Endodermal cell (in vitro differentiated cells): ENCODE results near the gene PLGLB1. TPM values are rescaled to one million over a fixed set of nuclear protein-coding genes. Genes with fewer than 3 reads are reported as not detected.
"Not testable (repeated sequence)": the region's sequence is repeated elsewhere in the genome, so short reads cannot be mapped to it uniquely, and the experiment has no call there.

Source experiments
- DNase-seq: peaks from one replicate; pipeline ENCODE4 v3.0.0-alpha.2; 2017
- H3K27ac ChIP-seq: 2 replicates; pipeline ENCODE4 v1.5.1; 2013; ENCODE audit warnings: mild to moderate bottlenecking, low read depth, low read length, moderate library complexity
- H3K27me3 ChIP-seq: 2 replicates; pipeline ENCODE4 v1.6.1; 2013; ENCODE audit warnings: mild to moderate bottlenecking, low read length, moderate library complexity; ENCODE audit not compliant: insufficient read depth, control insufficient read depth, poor library complexity, severe bottlenecking
- H3K36me3 ChIP-seq: 2 replicates; pipeline ENCODE4 v1.7.0; 2013; ENCODE audit warnings: mild to moderate bottlenecking, low read length, moderate library complexity; ENCODE audit not compliant: control insufficient read depth, insufficient read depth
- H3K4me1 ChIP-seq: one replicate; pipeline ENCODE4 v1.7.0; 2013; ENCODE audit warnings: low read length; ENCODE audit not compliant: control insufficient read depth, insufficient read depth
- H3K4me3 ChIP-seq: 2 replicates; pipeline ENCODE4 v1.5.1; 2013; ENCODE audit warnings: mild to moderate bottlenecking, low read length, moderate library complexity
- H3K9ac ChIP-seq: 2 replicates; pipeline ENCODE4 v1.6.1; 2013; ENCODE audit warnings: mild to moderate bottlenecking, low read length, moderate library complexity; ENCODE audit not compliant: poor library complexity, severe bottlenecking; ENCODE audit errors: extremely low read depth
- H3K9me3 ChIP-seq: 2 replicates; pipeline ENCODE4 v1.6.1; 2013; ENCODE audit warnings: mild to moderate bottlenecking, low read length, moderate library complexity; ENCODE audit not compliant: control insufficient read depth
- H3K27ac Mint-ChIP-seq: 2 replicates; pipeline ENCODE4 v1.8.0; 2020; ENCODE audit warnings: mixed read lengths
- H3K27me3 Mint-ChIP-seq: 2 replicates; pipeline ENCODE4 v1.8.0; 2021; ENCODE audit warnings: mild to moderate bottlenecking, mixed read lengths; ENCODE audit not compliant: insufficient read depth
- H3K36me3 Mint-ChIP-seq: 2 replicates; pipeline ENCODE4 v1.8.0; 2020; ENCODE audit warnings: low read depth, mixed read lengths
- H3K4me1 Mint-ChIP-seq: 2 replicates; pipeline ENCODE4 v1.8.0; 2020; ENCODE audit warnings: mixed read lengths
- H3K4me3 Mint-ChIP-seq: 2 replicates; pipeline ENCODE4 v1.8.0; 2020; ENCODE audit warnings: mild to moderate bottlenecking, moderate library complexity, mixed read lengths
- H3K9me3 Mint-ChIP-seq: 2 replicates; pipeline ENCODE4 v1.8.0; 2020; ENCODE audit warnings: mild to moderate bottlenecking, mixed read lengths
- WGBS, 2 experiments: methylation state at CpG; one replicate each; pipeline versions ENCODE4 v1.1.5 to v1.1.7; 2013; ENCODE audit warnings: missing lambda C conversion rate in 2 of 2, mixed read lengths in 1 of 2; ENCODE audit not compliant: insufficient coverage in 1 of 2, insufficient read length in 1 of 2; 5-methylcytosine and 5-hydroxymethylcytosine counted together
- total RNA-seq, 2 donors: library from RNA; stranded (reverse); fragmentation: NEBNext Ultra II Directional in 1 of 2; extraction: Animal tissue kit (Norgen Biotek cat#: 25700) in 1 of 2; gene quantifications; 2 replicates in 1 of 2; 3 replicates in 1 of 2; pipeline ENCODE4 v1.2.1, GENCODE V29; 2021

PLGLB1 gene
- total RNA-seq, 2 donors from 2014 or later, result 2.3 TPM; not detected in 1

GRCh38 chr2:87021043-87021442, 601 bp downstream of the PLGLB1 start:
- H3K36me3 Mint-ChIP-seq, H3K36me3 ChIP-seq, H3K27ac ChIP-seq, DNase-seq, H3K9ac ChIP-seq, H3K27ac Mint-ChIP-seq, H3K27me3 ChIP-seq, H3K4me3 ChIP-seq, H3K4me1 Mint-ChIP-seq, H3K9me3 ChIP-seq, H3K4me1 ChIP-seq, H3K9me3 Mint-ChIP-seq, H3K27me3 Mint-ChIP-seq, H3K4me3 Mint-ChIP-seq: not testable (repeated sequence)
- WGBS, 2 experiments, result no CpG with 5 or more reads among the region's 8 CpGs

- not testable (repeated sequence) for DNase-seq, H3K4me3 Mint-ChIP-seq, H3K4me1 ChIP-seq, H3K9me3 Mint-ChIP-seq, H3K9ac ChIP-seq, H3K27me3 ChIP-seq, H3K27ac Mint-ChIP-seq, H3K36me3 ChIP-seq, H3K27me3 Mint-ChIP-seq, H3K9me3 ChIP-seq, H3K27ac ChIP-seq, H3K4me1 Mint-ChIP-seq, H3K4me3 ChIP-seq, H3K36me3 Mint-ChIP-seq
- WGBS, 2 experiments, result 95% methylated on average over 4 of the region's 9 CpGs; no CpG with 5 or more reads in 1 of the 2 experiments
These were observed 2.6 kb downstream of the PLGLB1 start for GRCh38 chr2:87019053-87019452.

DNA sequence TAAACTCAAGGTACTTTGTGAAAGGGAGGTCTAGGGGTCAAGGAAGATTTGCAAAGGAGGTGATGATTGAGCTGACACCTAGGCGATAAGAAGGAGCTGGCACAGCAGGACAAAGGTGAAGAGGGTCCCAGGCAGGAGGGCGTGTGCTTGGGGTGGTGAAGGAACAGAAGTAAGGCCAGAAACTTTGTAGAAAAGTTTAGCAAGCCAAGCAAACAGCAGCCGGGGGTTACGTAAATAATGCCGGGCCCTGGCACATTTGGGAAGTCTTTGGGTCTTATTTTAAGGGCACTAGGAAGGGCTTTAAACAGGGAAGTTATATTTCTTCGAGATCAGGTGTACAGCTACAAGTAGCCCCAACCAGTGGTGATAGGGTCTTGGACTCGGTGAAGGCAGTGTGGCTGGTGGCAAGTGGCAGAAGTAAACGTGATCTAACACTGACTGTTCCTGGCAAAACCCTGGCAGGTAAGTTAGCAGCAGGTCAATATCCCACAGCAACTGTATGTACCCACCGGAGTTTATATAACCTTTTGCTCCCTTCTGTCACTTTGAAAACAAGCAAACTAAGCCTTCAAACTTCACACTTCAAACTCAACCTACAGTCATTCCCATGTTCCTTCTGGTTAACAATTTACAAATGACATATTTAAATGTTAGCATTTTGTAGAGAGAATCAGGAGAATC, 7.0 kb downstream of the PLGLB1 start:
- WGBS, 2 experiments, result 83% methylated on average over 1 of the region's 9 CpGs; no CpG with 5 or more reads in 1 of the 2 experiments
- not testable (repeated sequence) for H3K27ac ChIP-seq, H3K27ac Mint-ChIP-seq, H3K27me3 Mint-ChIP-seq, H3K9me3 Mint-ChIP-seq, H3K27me3 ChIP-seq, H3K36me3 Mint-ChIP-seq, DNase-seq, H3K4me1 ChIP-seq, H3K4me1 Mint-ChIP-seq, H3K36me3 ChIP-seq, H3K4me3 Mint-ChIP-seq, H3K9me3 ChIP-seq, H3K9ac ChIP-seq, H3K4me3 ChIP-seq

GRCh38 chr2:87004398-87004797, 17.2 kb downstream of the PLGLB1 start:
- H3K9me3 Mint-ChIP-seq, H3K36me3 Mint-ChIP-seq, H3K9me3 ChIP-seq, H3K4me3 Mint-ChIP-seq, H3K36me3 ChIP-seq, DNase-seq, H3K27me3 ChIP-seq, H3K27ac Mint-ChIP-seq, H3K4me1 ChIP-seq, H3K27ac ChIP-seq, H3K4me3 ChIP-seq, H3K27me3 Mint-ChIP-seq, H3K9ac ChIP-seq, H3K4me1 Mint-ChIP-seq: not testable (repeated sequence)
- no CpG with 5 or more reads among the region's 2 CpGs for WGBS, 2 experiments

Other genes with a start within 250 kb of the PLGLB1 start
- under 1 TPM in 1 of 2 donors, not detected in 1; 0.18 TPM for gene CD8A, start 230.9 kb downstream of the PLGLB1 start, total RNA-seq
- gene CD8B, start 160.0 kb downstream of the PLGLB1 start, total RNA-seq, result not detected
- 10 to 100 TPM in 1 of 2 donors, 1 to 10 TPM in 1; 4.9 to 12.4 TPM for gene RGPD1, start 79.7 kb downstream of the PLGLB1 start, total RNA-seq